ENCODE measurements around the gene RNF207.

GRCh38 chr1:6254691-6255090, 48.8 kb downstream of the RNF207 start:
- TF ChIP-seq CTCF (IDR thresholded peaks at IDR 0.05) = no peak
- no peak for TF ChIP-seq POLR2A (IDR thresholded peaks at IDR 0.05)
- TF ChIP-seq EP300 (IDR thresholded peaks at IDR 0.05) = no peak
